ENCODE data around the gene RABGAP1L. TPM values are rescaled to one million over a fixed set of nuclear protein-coding genes. Genes with fewer than 3 reads are reported as not detected.
A peak's percentile ranks its signal among the peaks of the same experiment; 100 is the strongest.
"Not testable (repeated sequence)": the region's sequence is repeated elsewhere in the genome, so short reads cannot be mapped to it uniquely, and the experiment has no call there.

RABGAP1L gene
- polyA plus RNA-seq, 3 donors = 35.2 to 75.3 (median 63.3) TPM

DNA sequence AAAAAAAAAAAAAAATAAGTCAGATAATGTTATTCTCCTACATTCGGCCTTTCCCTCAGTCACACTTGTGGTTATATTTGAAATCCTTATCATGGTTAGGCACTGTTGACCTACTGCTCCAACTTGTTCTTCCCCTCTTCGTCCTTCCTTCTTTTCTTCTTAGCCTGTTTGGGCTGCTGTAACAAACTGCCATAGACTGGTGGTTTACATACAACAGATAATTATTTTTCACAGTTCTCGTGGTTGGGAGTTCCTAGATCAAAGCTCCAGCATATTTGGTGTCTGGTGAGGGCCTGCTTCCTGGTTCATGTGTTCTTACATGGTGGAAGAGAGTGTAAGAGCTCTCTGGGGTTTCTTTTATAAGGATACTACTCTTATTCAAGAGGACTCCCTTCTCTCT is 73.4 kb downstream of the RABGAP1L start:
- Histone ChIP-seq H3K36me3 (replicated peaks in 1 of 2; ENCODE audit: control insufficient read depth in 1 of 2, insufficient read depth in 2 of 2, low read length in 2 of 2) (peaks cover 7 to 21% of the 10 kb centered on the region in 2 donors), H3K27me3 (ENCODE audit: control insufficient read depth in 2 of 2, insufficient read depth in 2 of 2, low read length in 2 of 2) (no peaks in the 10 kb centered on the region), H3K9ac (ENCODE audit: insufficient read depth, low read length, poor library complexity, severe bottlenecking) (no peak overlapping the region), H3K27ac (ENCODE audit: low read depth in 1 of 2, low read length in 2 of 2) (no peak overlapping the region), H3K79me2 (ENCODE audit: insufficient read depth, low read length) (no peaks in the 10 kb centered on the region), H3K9me3 (replicated peaks in 1 of 2; ENCODE audit: control insufficient read depth in 1 of 2, insufficient read depth in 1 of 2, low read length in 2 of 2) (no peaks in the 10 kb centered on the region), H4K20me1 (ENCODE audit: insufficient read depth, low read length) (no peaks in the 10 kb centered on the region), H3K4me3 (replicated peaks in 1 of 3; ENCODE audit: low read depth in 2 of 3, low read length in 3 of 3) (no peak overlapping the region), H3K4me1 (ENCODE audit: control insufficient read depth in 1 of 2, insufficient read depth in 2 of 2, low read length in 2 of 2) (no peaks in the 10 kb centered on the region), H3K4me2 (replicated peaks; ENCODE audit: extremely low read depth, low read length, poor library complexity, severe bottlenecking) (no peak overlapping the region), H2AFZ (ENCODE audit: insufficient read depth, low read depth, low read length, poor library complexity, severe bottlenecking) (no peak overlapping the region)
- no peak for DNase-seq
- H3K4me1 Mint-ChIP-seq = no peaks in the 10 kb centered on the region
- no peak overlapping the region for H3K4me3 Mint-ChIP-seq
- TF ChIP-seq, protein P1, sequence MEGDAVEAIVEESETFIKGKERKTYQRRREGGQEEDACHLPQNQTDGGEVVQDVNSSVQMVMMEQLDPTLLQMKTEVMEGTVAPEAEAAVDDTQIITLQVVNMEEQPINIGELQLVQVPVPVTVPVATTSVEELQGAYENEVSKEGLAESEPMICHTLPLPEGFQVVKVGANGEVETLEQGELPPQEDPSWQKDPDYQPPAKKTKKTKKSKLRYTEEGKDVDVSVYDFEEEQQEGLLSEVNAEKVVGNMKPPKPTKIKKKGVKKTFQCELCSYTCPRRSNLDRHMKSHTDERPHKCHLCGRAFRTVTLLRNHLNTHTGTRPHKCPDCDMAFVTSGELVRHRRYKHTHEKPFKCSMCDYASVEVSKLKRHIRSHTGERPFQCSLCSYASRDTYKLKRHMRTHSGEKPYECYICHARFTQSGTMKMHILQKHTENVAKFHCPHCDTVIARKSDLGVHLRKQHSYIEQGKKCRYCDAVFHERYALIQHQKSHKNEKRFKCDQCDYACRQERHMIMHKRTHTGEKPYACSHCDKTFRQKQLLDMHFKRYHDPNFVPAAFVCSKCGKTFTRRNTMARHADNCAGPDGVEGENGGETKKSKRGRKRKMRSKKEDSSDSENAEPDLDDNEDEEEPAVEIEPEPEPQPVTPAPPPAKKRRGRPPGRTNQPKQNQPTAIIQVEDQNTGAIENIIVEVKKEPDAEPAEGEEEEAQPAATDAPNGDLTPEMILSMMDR (IDR thresholded peaks at IDR 0.05) = no peak
- H3K27ac Mint-ChIP-seq = peak overlapping the region in 1 of 7 donors; percentile 54
- WGBS (ENCODE audit: insufficient coverage) = no CpG with 5 or more reads among the region's 3 CpGs
- peaks cover 4 to 12% (median 6%) of the 10 kb centered on the region in 7 donors for H3K9me3 Mint-ChIP-seq
- H3K27me3 Mint-ChIP-seq (ENCODE audit: low read depth in 3 of 3) = peaks cover 0 to 1% (median 0%) of the 10 kb centered on the region in 3 donors
- intact Hi-C loops (cut with micrococcal nuclease) = no loop called here
- H3K36me3 Mint-ChIP-seq = peaks cover 23 to 31% of the 10 kb centered on the region in 2 donors

DNA sequence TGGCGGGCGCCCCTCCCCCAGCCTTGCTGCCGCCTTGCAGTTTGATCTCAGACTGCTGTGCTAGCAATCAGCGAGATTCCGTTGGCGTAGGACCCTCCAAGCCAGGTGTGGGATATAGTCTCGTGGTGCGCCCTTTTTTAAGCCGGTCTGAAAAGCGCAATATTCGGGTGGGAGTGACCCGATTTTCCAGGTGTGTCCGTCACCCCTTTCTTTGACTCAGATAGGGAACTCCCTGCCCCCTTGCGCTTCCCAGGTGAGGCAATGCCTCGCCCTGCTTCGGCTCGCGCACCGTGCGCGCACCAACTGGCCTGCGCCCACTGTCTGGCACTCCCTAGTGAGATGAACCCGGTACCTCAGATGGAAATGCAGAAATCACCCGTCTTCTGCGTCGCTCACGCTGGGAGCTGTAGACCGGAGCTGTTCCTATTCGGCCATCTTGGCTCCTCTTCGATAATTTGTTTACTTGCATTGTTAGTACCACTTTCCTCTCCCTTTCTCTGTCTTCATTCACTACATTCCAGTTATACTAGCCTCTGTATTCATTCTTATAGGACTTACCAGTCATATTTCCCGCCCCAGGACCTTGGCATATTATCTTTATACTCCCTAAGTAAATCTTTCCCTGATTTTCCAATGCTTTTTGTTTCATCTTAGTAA is 79.7 kb downstream of the RABGAP1L start:
- 98% methylated on average over 11 of the region's 31 CpGs for WGBS (ENCODE audit: insufficient coverage)
- H3K27ac ChIP-seq (ENCODE audit: low read depth in 1 of 2, low read length in 2 of 2); H3K4me2 ChIP-seq (replicated peaks; ENCODE audit: extremely low read depth, low read length, poor library complexity, severe bottlenecking); H3K4me3 ChIP-seq (replicated peaks in 1 of 3; ENCODE audit: low read depth in 2 of 3, low read length in 3 of 3); H3K9ac ChIP-seq (ENCODE audit: insufficient read depth, low read length, poor library complexity, severe bottlenecking); H3K4me1 ChIP-seq (ENCODE audit: control insufficient read depth in 1 of 2, insufficient read depth in 2 of 2, low read length in 2 of 2); H4K20me1 ChIP-seq (ENCODE audit: insufficient read depth, low read length); intact Hi-C loops (cut with micrococcal nuclease); H3K79me2 ChIP-seq (ENCODE audit: insufficient read depth, low read length); H3K4me1 Mint-ChIP-seq; H3K27me3 Mint-ChIP-seq (ENCODE audit: low read depth in 3 of 3); DNase-seq; H3K4me3 Mint-ChIP-seq; H3K27me3 ChIP-seq (ENCODE audit: control insufficient read depth in 2 of 2, insufficient read depth in 2 of 2, low read length in 2 of 2); H2AFZ ChIP-seq (ENCODE audit: insufficient read depth, low read depth, low read length, poor library complexity, severe bottlenecking); H3K9me3 ChIP-seq (replicated peaks in 1 of 2; ENCODE audit: control insufficient read depth in 1 of 2, insufficient read depth in 1 of 2, low read length in 2 of 2); H3K9me3 Mint-ChIP-seq; H3K27ac Mint-ChIP-seq: not testable (repeated sequence)
- peaks cover 28 to 33% of the 10 kb centered on the region in 2 donors for H3K36me3 Mint-ChIP-seq
- H3K36me3 ChIP-seq (replicated peaks in 1 of 2; ENCODE audit: control insufficient read depth in 1 of 2, insufficient read depth in 2 of 2, low read length in 2 of 2) = peaks cover 9 to 26% of the 10 kb centered on the region in 2 donors

All from CD14-positive monocyte (primary cell).